DND-41 (cell line): ENCODE measurements around the gene SYNRG.

Source experiments
- ATAC-seq: fragments of 200-7000 bp; cut with Tn5 transposase; 3 replicates; pipeline ENCODE4 v1.9.1; 2021; ENCODE audit warnings: low read depth; ENCODE audit not compliant: insufficient read depth
- DNase-seq: peaks from one replicate; pipeline ENCODE4 v3.0.0-alpha.2; 2020
- H2AFZ ChIP-seq: 2 replicates; pipeline ENCODE4 v1.6.0; 2012; ENCODE audit warnings: low read depth, low read length
- H3K27ac ChIP-seq: 2 replicates; pipeline ENCODE4 v1.5.1; 2012; ENCODE audit warnings: low read length, inconsistent platforms
- H3K27me3 ChIP-seq: fragments of 200-600 bp; sonication (generic); 2 replicates; pipeline ENCODE4 v1.6.0; 2012; ENCODE audit warnings: low read length, mild to moderate bottlenecking, inconsistent platforms; ENCODE audit not compliant: insufficient read depth, poor library complexity
- H3K36me3 ChIP-seq: 2 replicates; pipeline ENCODE4 v1.5.1; 2012; ENCODE audit warnings: low read length, inconsistent platforms; ENCODE audit not compliant: insufficient read depth
- H3K4me1 ChIP-seq: 2 replicates; pipeline ENCODE4 v1.5.1; 2012; ENCODE audit warnings: mild to moderate bottlenecking, low read length; ENCODE audit not compliant: insufficient read depth
- H3K4me2 ChIP-seq: 2 replicates; pipeline ENCODE4 v1.6.0; 2012; ENCODE audit warnings: mild to moderate bottlenecking, moderate library complexity, low read length, inconsistent platforms; ENCODE audit not compliant: insufficient read depth
- H3K4me3 ChIP-seq, 2 experiments: fragments of 200-600 bp in 1 of 2; shearing (Covaris generic) in 1 of 2; 2 replicates each; pipeline ENCODE4 v1.5.1; 2012 to 2016; ENCODE audit warnings: inconsistent platforms in 2 of 2, low read length in 2 of 2, mild to moderate bottlenecking in 2 of 2, low read depth in 1 of 2, moderate library complexity in 1 of 2
- H3K79me2 ChIP-seq: 2 replicates; pipeline ENCODE4 v1.6.0; 2012; ENCODE audit warnings: low read length, inconsistent platforms; ENCODE audit not compliant: insufficient read depth
- H3K9ac ChIP-seq: 2 replicates; pipeline ENCODE4 v1.6.0; 2012; ENCODE audit warnings: low read depth, mild to moderate bottlenecking, inconsistent platforms, low read length, moderate library complexity
- H3K9me3 ChIP-seq: 2 replicates; pipeline ENCODE4 v1.5.1; 2012; ENCODE audit warnings: low read length, moderate library complexity, mild to moderate bottlenecking, inconsistent platforms; ENCODE audit not compliant: insufficient read depth, severe bottlenecking
- H4K20me1 ChIP-seq: 2 replicates; pipeline ENCODE4 v1.6.0; 2012; ENCODE audit warnings: low read length; ENCODE audit not compliant: insufficient read depth
- EZH2 ChIP-seq: IDR thresholded peaks from 3 replicates; pipeline ENCODE4 v1.6.1; 2012; ENCODE audit warnings: borderline replicate concordance, low read depth, mild to moderate bottlenecking, moderate library complexity, low read length, inconsistent platforms; ENCODE audit not compliant: severe bottlenecking
- TF ChIP-seq, protein P1 (sequence below): IDR thresholded peaks from 2 replicates; pipeline ENCODE4 v1.5.1; 2012; ENCODE audit warnings: borderline replicate concordance, low read length, moderate library complexity, mild to moderate bottlenecking; ENCODE audit not compliant: poor library complexity, severe bottlenecking; ENCODE audit errors: extremely low read depth

The SYNRG gene

DNA sequence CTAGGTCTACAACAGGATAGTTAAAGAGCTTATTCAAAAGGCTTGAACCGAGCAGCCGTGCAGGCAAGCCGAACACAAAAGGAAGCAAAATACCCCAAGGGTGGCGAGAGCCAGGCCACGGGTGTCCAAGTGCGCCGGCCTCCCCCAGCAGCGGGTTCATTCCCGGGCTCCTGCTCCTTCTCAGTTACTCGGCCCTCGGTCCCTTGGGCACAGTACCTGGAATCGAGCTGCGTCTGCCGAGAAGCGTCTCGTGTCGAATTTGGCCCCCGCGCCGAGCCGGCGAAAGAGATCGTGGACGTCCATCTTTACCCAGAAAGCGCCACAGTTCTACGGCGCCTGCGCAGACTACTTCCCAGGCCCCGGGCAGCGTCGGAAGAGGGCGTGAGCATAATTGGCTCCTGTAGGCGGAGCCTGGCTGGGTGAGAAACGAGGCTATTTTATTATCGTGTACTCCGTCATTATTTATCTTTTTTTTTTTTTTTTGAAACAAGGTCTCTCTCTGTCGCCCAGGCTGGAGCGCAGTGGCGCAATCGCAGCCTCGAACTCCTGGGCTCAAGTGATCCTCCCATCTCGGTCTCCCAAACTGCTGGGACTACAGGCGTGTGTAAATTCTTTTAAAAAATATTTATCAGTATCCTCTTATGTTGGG, 34.0 kb upstream of the SYNRG start, which contains the start of gene DDX52:
Gene DDX52, minus strand, starts transcription at position 329 of the 649 bp plus-strand sequence. Its CDS starts 26 bp downstream, at position 303.
- peaks cover 51% of the 10 kb centered on the region for H3K79me2 ChIP-seq
- H3K27ac ChIP-seq = peak within 1 kb of the TSS; percentile 80
- H3K4me1 ChIP-seq = peaks cover 31% of the 10 kb centered on the region
- H4K20me1 ChIP-seq = no peaks in the 10 kb centered on the region
- no peaks in the 10 kb centered on the region for H3K9me3 ChIP-seq
- H3K9ac ChIP-seq = peak within 1 kb of the TSS; percentile 88
- peaks cover 22% of the 10 kb centered on the region for H3K27me3 ChIP-seq
- H3K36me3 ChIP-seq = peaks cover 25% of the 10 kb centered on the region
- H2AFZ ChIP-seq = peak within 1 kb of the TSS; percentile 96
- no peak for TF ChIP-seq EZH2
- TF ChIP-seq, protein P1, sequence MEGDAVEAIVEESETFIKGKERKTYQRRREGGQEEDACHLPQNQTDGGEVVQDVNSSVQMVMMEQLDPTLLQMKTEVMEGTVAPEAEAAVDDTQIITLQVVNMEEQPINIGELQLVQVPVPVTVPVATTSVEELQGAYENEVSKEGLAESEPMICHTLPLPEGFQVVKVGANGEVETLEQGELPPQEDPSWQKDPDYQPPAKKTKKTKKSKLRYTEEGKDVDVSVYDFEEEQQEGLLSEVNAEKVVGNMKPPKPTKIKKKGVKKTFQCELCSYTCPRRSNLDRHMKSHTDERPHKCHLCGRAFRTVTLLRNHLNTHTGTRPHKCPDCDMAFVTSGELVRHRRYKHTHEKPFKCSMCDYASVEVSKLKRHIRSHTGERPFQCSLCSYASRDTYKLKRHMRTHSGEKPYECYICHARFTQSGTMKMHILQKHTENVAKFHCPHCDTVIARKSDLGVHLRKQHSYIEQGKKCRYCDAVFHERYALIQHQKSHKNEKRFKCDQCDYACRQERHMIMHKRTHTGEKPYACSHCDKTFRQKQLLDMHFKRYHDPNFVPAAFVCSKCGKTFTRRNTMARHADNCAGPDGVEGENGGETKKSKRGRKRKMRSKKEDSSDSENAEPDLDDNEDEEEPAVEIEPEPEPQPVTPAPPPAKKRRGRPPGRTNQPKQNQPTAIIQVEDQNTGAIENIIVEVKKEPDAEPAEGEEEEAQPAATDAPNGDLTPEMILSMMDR = no peak
- DNase-seq (peak; percentile 89), ATAC-seq (peak; percentile 99)
- H3K4me3 ChIP-seq = peak within 1 kb of the TSS; percentile 92 to 97
- H3K4me2 ChIP-seq = peak within 1 kb of the TSS; percentile 77

DNA sequence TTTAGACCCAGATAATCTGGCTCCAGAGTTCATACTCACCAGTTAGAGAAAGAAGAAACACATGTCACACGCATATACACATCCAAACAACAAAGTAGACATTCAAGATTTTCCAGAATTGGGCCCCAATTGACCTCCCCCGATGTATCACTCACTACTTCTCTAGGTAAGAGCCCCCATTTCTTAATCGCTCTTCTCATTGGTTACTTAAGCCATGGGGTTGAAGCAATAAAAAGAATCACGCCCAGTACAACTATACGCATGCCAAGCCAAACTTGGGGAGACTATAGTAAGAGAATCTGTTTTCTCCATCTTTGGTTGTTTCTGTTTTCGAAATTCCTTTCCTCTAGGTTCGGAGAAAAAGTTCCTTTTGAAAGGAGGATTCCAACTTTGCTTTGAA, 33.5 kb upstream of the SYNRG start:
- DNase-seq (no peak), ATAC-seq (peak; percentile 50)
- peaks cover 57% of the 10 kb centered on the region for H3K79me2 ChIP-seq
- H4K20me1 ChIP-seq = no peaks in the 10 kb centered on the region
- H3K36me3 ChIP-seq = peaks cover 31% of the 10 kb centered on the region
- peak overlapping the region; percentile 92 to 97 for H3K4me3 ChIP-seq
- H3K4me2 ChIP-seq = peak overlapping the region; percentile 77
- no peaks in the 10 kb centered on the region for H3K9me3 ChIP-seq
- H3K9ac ChIP-seq = peak overlapping the region; percentile 88
- peak overlapping the region; percentile 80 for H3K27ac ChIP-seq
- no peak for TF ChIP-seq EZH2
- TF ChIP-seq, protein P1 = no peak
- peak overlapping the region; percentile 96 for H2AFZ ChIP-seq
- H3K4me1 ChIP-seq = peaks cover 31% of the 10 kb centered on the region
- peaks cover 17% of the 10 kb centered on the region for H3K27me3 ChIP-seq

DNA sequence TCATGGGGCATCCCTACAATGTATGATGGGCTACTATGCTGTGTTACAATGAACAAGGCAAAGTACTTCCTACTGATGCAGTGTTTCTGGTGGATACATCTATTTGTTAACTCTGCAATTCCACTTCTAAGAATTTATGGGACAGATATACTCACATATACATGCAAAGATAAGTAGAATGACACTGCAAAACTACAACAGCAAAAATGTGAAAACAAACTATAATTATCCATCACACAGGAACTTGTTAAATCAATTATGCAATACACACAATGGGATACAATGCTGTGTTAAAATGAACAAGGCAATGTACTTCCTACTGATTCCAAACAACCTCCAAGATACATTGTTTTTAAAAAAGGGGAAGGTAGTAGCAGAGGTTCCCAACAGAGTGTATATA, 30.8 kb upstream of the SYNRG start:
- Histone ChIP-seq H3K27ac (no peak overlapping the region), H3K36me3 (peaks cover 55% of the 10 kb centered on the region), H3K27me3 (peaks cover 3% of the 10 kb centered on the region), H3K79me2 (peaks cover 79% of the 10 kb centered on the region), H3K4me3 (no peak overlapping the region), H2AFZ (no peak overlapping the region), H3K4me2 (peak overlapping the region; percentile 77; the same call in 1 of the 2 replicates), H4K20me1 (no peaks in the 10 kb centered on the region), H3K4me1 (peaks cover 31% of the 10 kb centered on the region), H3K9ac (no peak overlapping the region), H3K9me3 (no peaks in the 10 kb centered on the region)
- TF ChIP-seq EZH2 = no peak
- TF ChIP-seq, protein P1 = no peak
- DNase-seq (no peak), ATAC-seq (no peak)
